T-cell (primary cell): ENCODE results near the gene GDF10. TPM values are rescaled to one million over a fixed set of nuclear protein-coding genes. Genes with fewer than 3 reads are reported as not detected.

Experiments used
- ATAC-seq, 4 experiments: fragments of 200-7000 bp in 3 of 4; fragments of 150-1000 bp in 1 of 4; cut with Tn5 transposase; replicated peaks in 1 of 4; 1 replicate in 3 of 4; 2 replicates in 1 of 4; pipeline ENCODE4 v1.10.0; 2021; ENCODE audit warnings: moderate library complexity in 3 of 4, mild to moderate bottlenecking in 2 of 4, moderate number of reproducible peaks in 1 of 4
- CTCF ChIA-PET, 2 donors: fragments of 300-600 bp; sonication (Branson Sonifier 250); formaldehyde crosslinking; loops; one replicate each; lab custom pipeline; 2022; ENCODE audit warnings: antibody characterized with exemption in 2 of 2; lab: Charles Lee
- POLR2A ChIA-PET, 2 donors: fragments of 300-600 bp; sonication (Branson Sonifier 250); formaldehyde crosslinking; loops; one replicate each; lab custom pipeline; 2022; ENCODE audit warnings: antibody characterized with exemption in 2 of 2; lab: Charles Lee
- DNase-seq, 35 experiments: peaks; one replicate each; pipeline versions ENCODE4 v3.0.0 to v3.0.0-alpha.2; 2013 to 2023
- H3K27ac ChIP-seq: one replicate; pipeline ENCODE4 v1.5.1; 2013; ENCODE audit warnings: low read length
- H3K27me3 ChIP-seq, 2 experiments: replicated peaks in 1 of 2; 1 replicate in 1 of 2; 2 replicates in 1 of 2; pipeline versions ENCODE4 v1.6.1 to v1.7.0; 2013; ENCODE audit warnings: low read length in 1 of 2, mixed read lengths in 1 of 2; ENCODE audit not compliant: control insufficient read depth in 2 of 2, insufficient read depth in 2 of 2; ENCODE audit errors: extremely low read depth in 1 of 2
- H3K36me3 ChIP-seq, 2 donors: 1 replicate in 1 of 2; 2 replicates in 1 of 2; pipeline versions ENCODE4 v1.6.1 to v1.7.0; 2013; ENCODE audit warnings: low read length in 1 of 2; ENCODE audit not compliant: control insufficient read depth in 2 of 2, insufficient read depth in 1 of 2; ENCODE audit errors: extremely low read depth in 1 of 2
- H3K4me1 ChIP-seq, 2 experiments: 1 replicate in 1 of 2; 2 replicates in 1 of 2; pipeline versions ENCODE4 v1.6.1 to v1.7.0; 2013; ENCODE audit warnings: low read length in 2 of 2, mixed read lengths in 1 of 2; ENCODE audit not compliant: insufficient read depth in 2 of 2, control insufficient read depth in 1 of 2; ENCODE audit errors: extremely low read depth in 1 of 2
- H3K4me3 ChIP-seq, 2 donors: 1 replicate in 1 of 2; 2 replicates in 1 of 2; pipeline versions ENCODE4 v1.5.1 to v1.7.0; 2013; ENCODE audit warnings: mild to moderate bottlenecking in 2 of 2, low read length in 1 of 2, moderate library complexity in 1 of 2; ENCODE audit not compliant: control insufficient read depth in 1 of 2; ENCODE audit errors: extremely low read depth in 1 of 2
- H3K9me3 ChIP-seq: 2 replicates; pipeline ENCODE4 v1.7.0; 2013
- H3K27ac Mint-ChIP-seq, 2 donors: one replicate each; pipeline ENCODE4 v1.8.0; 2020 to 2021; ENCODE audit warnings: mild to moderate bottlenecking in 2 of 2, mixed read lengths in 2 of 2
- H3K27me3 Mint-ChIP-seq, 2 donors: one replicate each; pipeline ENCODE4 v1.8.0; 2021 to 2022; ENCODE audit warnings: mixed read lengths in 2 of 2
- H3K36me3 Mint-ChIP-seq: one replicate; pipeline ENCODE4 v1.8.0; 2021; ENCODE audit warnings: mixed read lengths
- H3K4me1 Mint-ChIP-seq, 3 donors: one replicate each; pipeline ENCODE4 v1.8.0; 2020 to 2022; ENCODE audit warnings: mixed read lengths in 3 of 3, mild to moderate bottlenecking in 1 of 3
- H3K4me3 Mint-ChIP-seq, 3 donors: one replicate each; pipeline ENCODE4 v1.8.0; 2020 to 2022; ENCODE audit warnings: mild to moderate bottlenecking in 3 of 3, mixed read lengths in 3 of 3, moderate library complexity in 3 of 3
- H3K9me3 Mint-ChIP-seq, 3 donors: one replicate each; pipeline ENCODE4 v1.8.0; 2020 to 2022; ENCODE audit warnings: mixed read lengths in 3 of 3
- WGBS: methylation state at CpG from one replicate; pipeline ENCODE4 v1.1.5; 2013; ENCODE audit warnings: missing lambda C conversion rate; ENCODE audit not compliant: insufficient coverage; 5-methylcytosine and 5-hydroxymethylcytosine counted together
- total RNA-seq, 35 experiments: library from RNA in 6 of 35; stranded (reverse) in 6 of 35; fragments of 120-200 nt in 1 of 35; gene quantifications; one replicate each; pipeline versions ENCODE4 v1.2.1 to v1.2.4 and lab custom pipeline; 2013 to 2026

Gene GDF10
- total RNA-seq, 5 donors from 2014 or later (not counting 1 experiment from before 2014, with no cell fraction given), result 0.14 to 1.4 (median 0.46) TPM

- Mint-ChIP-seq H3K4me1 (peaks cover 4 to 6% (median 5%) of the 10 kb centered on the region in 3 donors), H3K27me3 (peaks cover 4 to 7% of the 10 kb centered on the region in 2 donors), H3K36me3 (no peaks in the 10 kb centered on the region), H3K9me3 (no peaks in the 10 kb centered on the region), H3K4me3 (no peak overlapping the region), H3K27ac (no peak overlapping the region)
- DNase-seq (peak in 1 of 35 experiments; percentile 4), ATAC-seq (no peak)
- Histone ChIP-seq H3K27ac (no peak overlapping the region), H3K4me3 (no peak overlapping the region), H3K4me1 (peaks cover 0 to 6% of the 10 kb centered on the region in 2 experiments), H3K9me3 (no peaks in the 10 kb centered on the region), H3K36me3 (no peaks in the 10 kb centered on the region), H3K27me3 (peaks cover 0 to 10% of the 10 kb centered on the region in 2 experiments)
- 87% methylated on average over 5 of the region's 5 CpGs for WGBS
- CTCF ChIA-PET, result no interaction called here
- POLR2A ChIA-PET, result no interaction called here
Measured at GRCh38 chr10:47295411-47295810, 4.6 kb upstream of the GDF10 start.

- 100% methylated on average over 2 of the region's 12 CpGs for WGBS
- ATAC-seq, result no peak
- H3K27ac ChIP-seq, result no peak overlapping the region
- ChIA-PET CTCF (no interaction called here), POLR2A (no interaction called here)
- H3K27me3 ChIP-seq, result peaks cover 0 to 19% of the 10 kb centered on the region in 2 experiments
- Mint-ChIP-seq H3K27ac (no peak overlapping the region), H3K27me3 (peaks cover 8 to 14% of the 10 kb centered on the region in 2 donors), H3K4me1 (peaks cover 10 to 12% (median 11%) of the 10 kb centered on the region in 3 donors), H3K4me3 (no peak overlapping the region), H3K36me3 (no peaks in the 10 kb centered on the region), H3K9me3 (no peaks in the 10 kb centered on the region)
- no peaks in the 10 kb centered on the region for H3K9me3 ChIP-seq
- H3K4me3 ChIP-seq, result no peak overlapping the region
- H3K36me3 ChIP-seq, result no peaks in the 10 kb centered on the region
- no peak for DNase-seq
- peaks cover 0 to 15% of the 10 kb centered on the region in 2 experiments for H3K4me1 ChIP-seq
Measured at GRCh38 chr10:47296156-47296894, 3.7 kb upstream of the GDF10 start.

GRCh38 chr10:47296941-47297340, 3.1 kb upstream of the GDF10 start:
- peaks cover 8 to 14% of the 10 kb centered on the region in 2 donors for H3K27me3 Mint-ChIP-seq
- no peaks in the 10 kb centered on the region for H3K36me3 ChIP-seq
- ChIA-PET POLR2A (no interaction called here), CTCF (interaction anchor here in 1 of 2 donors (0.6 to 0.9 kb wide), 3 partner anchors 15 to 131 kb away, joined by 3 read pairs; no protein-coding TSS in a partner anchor)
- no peaks in the 10 kb centered on the region for H3K9me3 ChIP-seq
- H3K27me3 ChIP-seq, result peaks cover 2 to 25% of the 10 kb centered on the region in 2 experiments
- H3K27ac ChIP-seq, result no peak overlapping the region
- ATAC-seq, result no peak
- no peak overlapping the region for H3K27ac Mint-ChIP-seq
- no peak for DNase-seq
- H3K4me1 ChIP-seq, result peaks cover 0 to 20% of the 10 kb centered on the region in 2 experiments
- no peak overlapping the region for H3K4me3 Mint-ChIP-seq
- 100% methylated on average over 1 of the region's 1 CpG for WGBS
- no peak overlapping the region for H3K4me3 ChIP-seq
- no peaks in the 10 kb centered on the region for H3K9me3 Mint-ChIP-seq
- H3K4me1 Mint-ChIP-seq, result peaks cover 12 to 15% (median 15%) of the 10 kb centered on the region in 3 donors
- H3K36me3 Mint-ChIP-seq, result no peaks in the 10 kb centered on the region

- 85% methylated on average over 5 of the region's 12 CpGs for WGBS
- no peaks in the 10 kb centered on the region for H3K36me3 ChIP-seq
- H3K4me1 ChIP-seq, result peaks cover 0 to 20% of the 10 kb centered on the region in 2 experiments
- H3K4me3 ChIP-seq, result no peak overlapping the region
- no peaks in the 10 kb centered on the region for H3K9me3 Mint-ChIP-seq
- ChIA-PET CTCF (interaction anchor here (0.6 to 0.9 kb wide), 4 partner anchors 14 to 132 kb away, joined by 3 read pairs; no protein-coding TSS in a partner anchor), POLR2A (interaction anchor here in 1 of 2 donors (0.6 kb wide), 1 partner anchor 1307 kb away, joined by 3 read pairs; no protein-coding TSS in a partner anchor)
- H3K4me1 Mint-ChIP-seq, result peaks cover 12 to 22% (median 21%) of the 10 kb centered on the region in 3 donors
- peaks cover 2 to 26% of the 10 kb centered on the region in 2 experiments for H3K27me3 ChIP-seq
- no peaks in the 10 kb centered on the region for H3K36me3 Mint-ChIP-seq
- H3K27me3 Mint-ChIP-seq, result peaks cover 8 to 14% of the 10 kb centered on the region in 2 donors
- no peaks in the 10 kb centered on the region for H3K9me3 ChIP-seq
- H3K4me3 Mint-ChIP-seq, result no peak overlapping the region
- H3K27ac ChIP-seq, result no peak overlapping the region
- H3K27ac Mint-ChIP-seq, result no peak overlapping the region
- DNase-seq (no peak), ATAC-seq (no peak)
Measured at GRCh38 chr10:47297866-47298540, 2.0 kb upstream of the GDF10 start.

GRCh38 chr10:47298715-47299114, 1.3 kb upstream of the GDF10 start:
- Histone ChIP-seq H3K27ac (no peak overlapping the region), H3K9me3 (no peaks in the 10 kb centered on the region), H3K27me3 (peaks cover 2 to 25% of the 10 kb centered on the region in 2 experiments), H3K36me3 (no peaks in the 10 kb centered on the region), H3K4me1 (peaks cover 0 to 20% of the 10 kb centered on the region in 2 experiments), H3K4me3 (no peak overlapping the region)
- Mint-ChIP-seq H3K4me1 (peaks cover 12 to 26% (median 21%) of the 10 kb centered on the region in 3 donors), H3K27ac (no peak overlapping the region), H3K36me3 (no peaks in the 10 kb centered on the region), H3K9me3 (no peaks in the 10 kb centered on the region), H3K4me3 (no peak overlapping the region), H3K27me3 (peaks cover 8 to 14% of the 10 kb centered on the region in 2 donors)
- ChIA-PET CTCF (no interaction called here), POLR2A (no interaction called here)
- no CpG with 5 or more reads among the region's 1 CpG for WGBS
- ATAC-seq (no peak), DNase-seq (no peak)

- H3K36me3 ChIP-seq, result no peaks in the 10 kb centered on the region
- peak in 3 of 4 experiments; percentile 23 to 39 (median 33) for ATAC-seq
- peaks cover 2 to 22% of the 10 kb centered on the region in 2 experiments for H3K27me3 ChIP-seq
- 2% methylated on average over 45 of the region's 57 CpGs for WGBS
- H3K4me1 Mint-ChIP-seq, result peaks cover 12 to 29% (median 21%) of the 10 kb centered on the region in 3 donors
- DNase-seq, result no peak
- no peak overlapping the region for H3K27ac Mint-ChIP-seq
- no peak overlapping the region for H3K27ac ChIP-seq
- H3K27me3 Mint-ChIP-seq, result peaks cover 8 to 14% of the 10 kb centered on the region in 2 donors
- peak overlapping the region; percentile 37 to 63 for H3K4me3 ChIP-seq
- H3K36me3 Mint-ChIP-seq, result no peaks in the 10 kb centered on the region
- peak overlapping the region; percentile 74 to 84 (median 74) for H3K4me3 Mint-ChIP-seq
- H3K9me3 Mint-ChIP-seq, result no peaks in the 10 kb centered on the region
- no peaks in the 10 kb centered on the region for H3K9me3 ChIP-seq
- ChIA-PET POLR2A (no interaction called here), CTCF (interaction anchor here in 1 of 2 donors (1.4 kb wide), 1 partner anchor 11 kb away, joined by 4 read pairs; no protein-coding TSS in a partner anchor)
- peaks cover 0 to 20% of the 10 kb centered on the region in 2 experiments for H3K4me1 ChIP-seq
Measured at GRCh38 chr10:47300429-47300931, 483 bp downstream of the GDF10 start.
